ENCODE measurements around the gene SAMD10. TPM values are rescaled to one million over a fixed set of nuclear protein-coding genes. Genes with fewer than 3 reads are reported as not detected.

SAMD10 gene
- total and polyA plus RNA-seq, 8 donors: 2.9 to 68.1 (median 6.5) TPM

GRCh38 chr20:63966172-63966943 is 13.1 kb downstream of the SAMD10 start:
- H3K36me3 ChIP-seq: peaks cover 28 to 55% (median 51%) of the 10 kb centered on the region in 4 donors
- no peak for TF ChIP-seq EP300 (IDR thresholded peaks at IDR 0.05)
- no peak for TF ChIP-seq POLR2AphosphoS5 (IDR thresholded peaks at IDR 0.05)
- peaks cover 15 to 24% (median 19%) of the 10 kb centered on the region in 4 donors for H3K4me1 ChIP-seq
- H3K27ac ChIP-seq: no peak overlapping the region
- DNase-seq: peak in 1 of 2 donors; percentile 1
- 94 to 97% (median 95%) methylated on average over 21 to 27 of the region's 27 CpGs for WGBS, 5 donors
- no peak overlapping the region for H3K4me3 ChIP-seq
- H3K27me3 ChIP-seq: no peaks in the 10 kb centered on the region
- intact Hi-C loops (cut with DNase I; ENCODE audit: low total_unique reads): no loop called here
- peaks cover 0 to 15% (median 1%) of the 10 kb centered on the region in 4 donors for H3K9me3 ChIP-seq

DNA sequence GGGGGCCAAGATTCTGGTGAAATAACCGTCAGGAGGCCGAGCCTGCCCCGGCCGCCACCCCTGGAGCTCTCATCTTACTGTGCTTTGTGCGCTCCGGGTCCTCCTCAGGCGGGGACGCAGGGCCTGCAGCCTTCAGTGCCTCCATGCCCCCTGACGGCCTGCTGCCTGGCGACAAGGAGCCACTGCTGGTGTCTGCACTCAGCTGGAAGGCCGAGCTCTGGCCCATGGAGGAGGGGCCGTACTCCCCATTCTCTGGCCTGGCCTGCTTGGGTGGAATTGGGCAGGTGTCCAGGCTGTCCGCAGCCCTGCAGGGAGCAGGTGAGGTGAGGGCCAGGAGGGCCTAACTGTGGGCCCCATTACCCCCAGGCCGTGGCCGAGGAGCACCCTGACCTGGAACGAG is 15.0 kb downstream of the SAMD10 start:
- H3K27me3 ChIP-seq: no peaks in the 10 kb centered on the region
- H3K36me3 ChIP-seq: peaks cover 30 to 75% (median 70%) of the 10 kb centered on the region in 4 donors
- 93 to 99% (median 95%) methylated on average over 10 to 16 of the region's 16 CpGs for WGBS, 5 donors
- intact Hi-C loops (cut with DNase I; ENCODE audit: low total_unique reads): no loop called here
- no peak overlapping the region for H3K27ac ChIP-seq
- no peak overlapping the region for H3K4me3 ChIP-seq
- DNase-seq: peak in 1 of 2 donors; percentile 3
- peaks cover 0 to 15% (median 1%) of the 10 kb centered on the region in 4 donors for H3K9me3 ChIP-seq
- peaks cover 8 to 15% (median 11%) of the 10 kb centered on the region in 4 donors for H3K4me1 ChIP-seq
- no peak for TF ChIP-seq POLR2A (IDR thresholded peaks at IDR 0.05)
- no peak for TF ChIP-seq EP300 (IDR thresholded peaks at IDR 0.05)
- TF ChIP-seq POLR2AphosphoS5 (IDR thresholded peaks at IDR 0.05): no peak
- TF ChIP-seq, protein P1, sequence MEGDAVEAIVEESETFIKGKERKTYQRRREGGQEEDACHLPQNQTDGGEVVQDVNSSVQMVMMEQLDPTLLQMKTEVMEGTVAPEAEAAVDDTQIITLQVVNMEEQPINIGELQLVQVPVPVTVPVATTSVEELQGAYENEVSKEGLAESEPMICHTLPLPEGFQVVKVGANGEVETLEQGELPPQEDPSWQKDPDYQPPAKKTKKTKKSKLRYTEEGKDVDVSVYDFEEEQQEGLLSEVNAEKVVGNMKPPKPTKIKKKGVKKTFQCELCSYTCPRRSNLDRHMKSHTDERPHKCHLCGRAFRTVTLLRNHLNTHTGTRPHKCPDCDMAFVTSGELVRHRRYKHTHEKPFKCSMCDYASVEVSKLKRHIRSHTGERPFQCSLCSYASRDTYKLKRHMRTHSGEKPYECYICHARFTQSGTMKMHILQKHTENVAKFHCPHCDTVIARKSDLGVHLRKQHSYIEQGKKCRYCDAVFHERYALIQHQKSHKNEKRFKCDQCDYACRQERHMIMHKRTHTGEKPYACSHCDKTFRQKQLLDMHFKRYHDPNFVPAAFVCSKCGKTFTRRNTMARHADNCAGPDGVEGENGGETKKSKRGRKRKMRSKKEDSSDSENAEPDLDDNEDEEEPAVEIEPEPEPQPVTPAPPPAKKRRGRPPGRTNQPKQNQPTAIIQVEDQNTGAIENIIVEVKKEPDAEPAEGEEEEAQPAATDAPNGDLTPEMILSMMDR (IDR thresholded peaks at IDR 0.05): no peak

DNA sequence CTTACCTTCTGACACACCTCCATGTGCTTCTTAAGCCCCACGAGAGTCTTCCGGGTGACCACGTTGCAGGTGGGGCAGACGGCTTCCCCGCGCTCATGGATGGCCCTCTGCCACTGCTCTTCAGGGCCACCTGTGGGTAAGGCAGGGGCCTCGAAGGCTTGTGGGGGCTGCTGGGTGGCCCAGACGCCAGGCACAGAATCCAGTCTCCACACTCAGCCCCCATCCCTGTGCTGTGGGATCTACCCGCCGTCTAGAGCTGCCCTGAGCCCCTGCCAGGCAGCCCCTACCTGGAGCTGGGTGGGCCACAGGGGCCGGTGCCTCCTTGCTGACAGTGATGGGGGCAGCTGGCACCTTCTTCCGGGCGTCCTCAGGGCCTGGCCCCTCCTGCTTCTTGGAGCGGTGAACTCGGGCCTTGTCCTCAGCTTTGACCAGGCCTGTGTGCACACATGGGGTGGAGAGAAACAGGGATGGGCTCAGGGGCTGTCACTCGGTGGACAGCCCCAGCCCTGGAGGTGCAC is 15.6 kb downstream of the SAMD10 start:
- DNase-seq: peak in 1 of 2 donors; percentile 2
- H3K9me3 ChIP-seq: peaks cover 0 to 15% (median 1%) of the 10 kb centered on the region in 4 donors

DNA sequence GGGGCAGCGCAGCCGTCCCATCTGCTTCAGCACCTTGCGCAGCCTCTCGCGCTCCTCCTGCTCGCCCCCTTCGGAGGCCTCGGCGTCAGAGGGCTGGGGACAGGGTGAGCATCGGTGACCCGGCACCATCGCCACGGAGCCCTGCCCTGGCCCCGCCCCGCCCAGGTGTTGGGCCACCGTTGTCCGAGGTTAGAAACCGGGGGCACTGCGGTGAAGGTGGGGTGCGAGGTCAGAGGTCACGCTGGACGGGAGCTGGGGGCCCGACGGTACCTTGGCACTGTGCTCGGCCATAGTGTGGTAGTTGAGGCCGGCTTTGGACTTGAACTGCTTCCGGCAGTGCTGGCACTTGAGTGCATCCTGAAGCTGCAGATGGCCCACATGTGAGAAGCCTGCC is 16.1 kb downstream of the SAMD10 start:
- intact Hi-C loops (cut with DNase I; ENCODE audit: low total_unique reads): no loop called here

More for the DNA sequence above, 15.6 kb downstream of the SAMD10 start:
- peaks cover 30 to 81% (median 76%) of the 10 kb centered on the region in 4 donors for H3K36me3 ChIP-seq
- no peak overlapping the region for H3K4me3 ChIP-seq
- intact Hi-C loops (cut with DNase I; ENCODE audit: low total_unique reads): no loop called here
- WGBS, 5 donors: 91 to 100% (median 95%) methylated on average over 5 to 16 of the region's 16 CpGs
- no peaks in the 10 kb centered on the region for H3K27me3 ChIP-seq
- H3K4me1 ChIP-seq: peaks cover 4 to 11% (median 7%) of the 10 kb centered on the region in 4 donors
- H3K27ac ChIP-seq: no peak overlapping the region
- TF ChIP-seq POLR2AphosphoS5 (IDR thresholded peaks at IDR 0.05): no peak
- TF ChIP-seq, protein P1 (IDR thresholded peaks at IDR 0.05): no peak
- no peak for TF ChIP-seq POLR2A (IDR thresholded peaks at IDR 0.05)
- TF ChIP-seq EP300 (IDR thresholded peaks at IDR 0.05): no peak

More for the DNA sequence above, 16.1 kb downstream of the SAMD10 start:
- H3K36me3 ChIP-seq: peaks cover 30 to 86% (median 81%) of the 10 kb centered on the region in 4 donors
- no peak overlapping the region for H3K4me3 ChIP-seq
- TF ChIP-seq POLR2A (IDR thresholded peaks at IDR 0.05): no peak
- no peak for TF ChIP-seq POLR2AphosphoS5 (IDR thresholded peaks at IDR 0.05)
- TF ChIP-seq, protein P1 (IDR thresholded peaks at IDR 0.05): no peak
- no peak for TF ChIP-seq EP300 (IDR thresholded peaks at IDR 0.05)
- 89 to 98% (median 93%) methylated on average over 22 to 27 of the region's 27 CpGs for whole genome bisulfite sequencing, 5 donors
- H3K4me1 ChIP-seq: peaks cover 0 to 8% (median 2%) of the 10 kb centered on the region in 4 donors
- H3K27me3 ChIP-seq: no peaks in the 10 kb centered on the region
- DNase-seq: peak in 1 of 2 donors; percentile 4
- H3K9me3 ChIP-seq: peaks cover 0 to 15% (median 1%) of the 10 kb centered on the region in 4 donors
- H3K27ac ChIP-seq: no peak overlapping the region

Measured in stomach (tissue), 9 donors.